ENCODE data around the gene ADGRG4. TPM values are rescaled to one million over a fixed set of nuclear protein-coding genes. Genes with fewer than 3 reads are reported as not detected.
"Not testable (repeated sequence)": the region's sequence is repeated elsewhere in the genome, so short reads cannot be mapped to it uniquely, and the experiment has no call there.

The ADGRG4 gene, protein sequence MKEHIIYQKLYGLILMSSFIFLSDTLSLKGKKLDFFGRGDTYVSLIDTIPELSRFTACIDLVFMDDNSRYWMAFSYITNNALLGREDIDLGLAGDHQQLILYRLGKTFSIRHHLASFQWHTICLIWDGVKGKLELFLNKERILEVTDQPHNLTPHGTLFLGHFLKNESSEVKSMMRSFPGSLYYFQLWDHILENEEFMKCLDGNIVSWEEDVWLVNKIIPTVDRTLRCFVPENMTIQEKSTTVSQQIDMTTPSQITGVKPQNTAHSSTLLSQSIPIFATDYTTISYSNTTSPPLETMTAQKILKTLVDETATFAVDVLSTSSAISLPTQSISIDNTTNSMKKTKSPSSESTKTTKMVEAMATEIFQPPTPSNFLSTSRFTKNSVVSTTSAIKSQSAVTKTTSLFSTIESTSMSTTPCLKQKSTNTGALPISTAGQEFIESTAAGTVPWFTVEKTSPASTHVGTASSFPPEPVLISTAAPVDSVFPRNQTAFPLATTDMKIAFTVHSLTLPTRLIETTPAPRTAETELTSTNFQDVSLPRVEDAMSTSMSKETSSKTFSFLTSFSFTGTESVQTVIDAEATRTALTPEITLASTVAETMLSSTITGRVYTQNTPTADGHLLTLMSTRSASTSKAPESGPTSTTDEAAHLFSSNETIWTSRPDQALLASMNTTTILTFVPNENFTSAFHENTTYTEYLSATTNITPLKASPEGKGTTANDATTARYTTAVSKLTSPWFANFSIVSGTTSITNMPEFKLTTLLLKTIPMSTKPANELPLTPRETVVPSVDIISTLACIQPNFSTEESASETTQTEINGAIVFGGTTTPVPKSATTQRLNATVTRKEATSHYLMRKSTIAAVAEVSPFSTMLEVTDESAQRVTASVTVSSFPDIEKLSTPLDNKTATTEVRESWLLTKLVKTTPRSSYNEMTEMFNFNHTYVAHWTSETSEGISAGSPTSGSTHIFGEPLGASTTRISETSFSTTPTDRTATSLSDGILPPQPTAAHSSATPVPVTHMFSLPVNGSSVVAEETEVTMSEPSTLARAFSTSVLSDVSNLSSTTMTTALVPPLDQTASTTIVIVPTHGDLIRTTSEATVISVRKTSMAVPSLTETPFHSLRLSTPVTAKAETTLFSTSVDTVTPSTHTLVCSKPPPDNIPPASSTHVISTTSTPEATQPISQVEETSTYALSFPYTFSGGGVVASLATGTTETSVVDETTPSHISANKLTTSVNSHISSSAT (N-terminal part only)
- polyA plus RNA-seq (ENCODE audit: insufficient read length in 4 of 4) = under 1 TPM in 1 of 4 donors, not detected in 3; 0.04 TPM

DNA sequence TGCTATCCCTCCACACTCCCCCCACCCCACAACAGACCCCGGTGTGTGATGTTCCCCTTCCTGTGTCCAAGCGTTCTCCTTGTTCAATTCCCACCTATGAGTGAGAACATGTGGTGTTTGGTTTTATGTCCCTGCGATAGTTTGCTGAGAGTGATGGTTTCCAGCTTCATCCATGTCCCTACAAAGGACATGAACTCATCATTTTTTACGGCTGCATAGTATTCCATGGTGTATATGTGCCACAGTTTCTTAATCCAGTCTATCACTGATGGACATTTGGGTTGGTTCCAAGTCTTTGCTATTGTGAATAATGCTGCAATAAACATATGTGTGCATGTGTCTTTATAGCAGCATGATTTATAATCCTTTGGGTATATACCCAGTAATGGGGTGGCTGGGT is at the start of gene ADGRG4:
Gene ADGRG4, plus strand, starts transcription at position 243 of the 400 bp plus-strand sequence. CDS start 7,815 bp downstream, outside the sequence.
- DNase-seq (ENCODE audit: low read depth in 4 of 4, low spot score in 3 of 4) = not testable (repeated sequence)

DNA sequence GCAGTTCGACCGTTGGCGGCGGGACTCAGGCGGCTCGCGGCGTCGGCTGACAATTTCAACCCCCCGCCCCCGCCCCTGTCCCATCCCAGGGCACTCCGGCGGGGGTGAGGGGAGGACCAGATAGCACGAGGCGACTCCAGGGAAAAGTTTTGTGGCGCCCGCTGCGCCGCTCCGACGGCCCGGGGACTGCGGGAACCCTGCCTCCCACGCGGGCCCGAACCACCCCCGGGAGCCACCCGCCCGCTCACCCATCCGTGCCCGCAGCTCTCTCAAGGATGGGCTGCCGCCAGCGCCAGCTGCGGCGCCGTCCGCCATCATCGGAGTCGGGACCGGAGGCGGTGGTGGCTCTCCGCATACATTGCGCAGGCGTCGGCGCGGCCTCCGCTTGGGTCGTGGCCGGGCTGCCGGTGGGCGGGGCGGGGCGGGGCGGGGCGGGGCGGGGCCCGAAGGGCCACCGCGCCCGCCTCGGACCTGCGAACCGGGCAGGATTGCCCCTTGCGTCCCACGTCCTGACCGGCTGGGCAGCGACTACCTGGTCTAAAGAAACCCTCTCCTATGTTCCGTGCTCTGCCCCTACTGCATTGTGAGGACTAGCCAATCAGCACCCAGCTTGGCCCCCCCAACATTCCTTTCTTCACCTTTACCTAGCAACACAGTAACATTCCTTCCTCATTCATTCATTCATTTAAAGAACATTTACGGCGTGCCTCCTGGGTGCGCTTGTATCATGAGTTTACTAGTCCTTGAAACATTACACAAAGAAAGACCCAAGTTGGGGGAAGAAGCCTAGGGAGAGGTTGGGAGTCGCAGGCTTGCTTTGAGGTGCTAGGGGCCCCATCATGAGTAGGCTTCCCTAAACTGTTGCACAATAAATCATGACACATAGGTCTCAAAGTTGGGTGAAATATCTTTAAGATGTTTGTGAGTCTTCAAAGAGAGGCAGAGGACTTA is 49.4 kb upstream of the ADGRG4 start, which contains the start of gene MAP7D3:
Gene MAP7D3, minus strand, starts transcription at position 360 of the 951 bp plus-strand sequence. Its CDS starts 42 bp downstream, at position 318.
- no peak for DNase-seq (ENCODE audit: low read depth in 4 of 4, low spot score in 3 of 4)

DNA sequence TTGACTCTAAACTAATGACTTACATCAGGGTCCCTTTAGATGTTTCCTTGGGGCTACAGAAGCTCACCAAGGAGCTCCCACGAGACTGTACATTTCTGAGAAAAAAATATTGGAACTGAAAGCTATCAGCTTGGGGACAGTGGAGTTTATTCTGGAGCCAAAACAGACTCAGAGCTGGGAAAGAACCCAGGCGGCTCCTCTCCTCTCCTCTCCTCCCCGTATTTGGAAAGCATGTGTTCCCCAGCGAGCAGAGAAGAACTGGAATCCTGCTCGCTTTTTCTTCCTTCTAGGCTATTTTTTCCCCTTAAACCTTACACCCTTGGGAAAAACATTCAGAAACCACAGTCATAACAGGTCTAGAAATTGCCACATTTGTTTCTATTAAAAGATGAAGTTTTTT is 45.2 kb upstream of the ADGRG4 start:
- DNase-seq (ENCODE audit: low read depth in 4 of 4, low spot score in 3 of 4) = no peak

DNA sequence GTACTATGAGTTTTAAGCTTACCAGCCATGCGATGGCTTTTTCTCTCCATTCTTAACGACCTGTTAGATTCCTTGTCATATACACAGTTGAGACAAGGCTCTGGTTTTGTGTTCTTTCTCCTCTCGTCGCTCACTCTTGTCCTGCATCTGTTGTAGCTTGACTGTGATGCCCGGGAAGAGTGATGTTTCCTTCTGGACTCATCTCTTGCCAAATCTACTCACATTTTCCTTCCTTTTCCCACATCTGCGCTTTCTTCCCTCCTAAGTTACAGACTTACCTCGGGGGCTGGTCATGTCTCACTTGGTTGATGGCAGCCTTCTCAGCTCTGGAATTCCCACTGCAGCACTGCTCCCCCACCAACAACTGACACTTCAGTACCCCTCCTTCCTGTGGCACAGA is 44.7 kb upstream of the ADGRG4 start:
- DNase-seq (ENCODE audit: low read depth in 4 of 4, low spot score in 3 of 4) = no peak

DNA sequence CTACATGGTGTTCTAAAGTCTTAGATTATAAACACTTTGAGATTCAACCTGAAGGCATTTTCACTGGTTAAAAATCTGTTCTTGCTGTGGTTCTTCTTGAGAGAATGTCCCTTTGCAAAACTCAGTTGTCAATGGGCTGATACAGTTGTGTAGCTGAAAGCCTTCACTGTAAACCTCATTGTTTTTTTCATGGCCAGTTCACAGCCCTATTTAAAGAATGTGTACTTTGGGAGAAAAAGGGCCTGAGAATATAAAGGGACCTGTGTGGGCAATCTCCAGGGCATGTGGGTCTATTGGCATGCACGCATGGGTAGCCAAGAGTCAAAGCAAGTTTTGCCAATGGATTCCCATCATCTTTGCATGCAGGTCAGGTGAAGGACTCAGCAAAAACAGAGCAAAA is 41.8 kb upstream of the ADGRG4 start:
- DNase-seq (ENCODE audit: low read depth in 4 of 4, low spot score in 3 of 4) = no peak

DNA sequence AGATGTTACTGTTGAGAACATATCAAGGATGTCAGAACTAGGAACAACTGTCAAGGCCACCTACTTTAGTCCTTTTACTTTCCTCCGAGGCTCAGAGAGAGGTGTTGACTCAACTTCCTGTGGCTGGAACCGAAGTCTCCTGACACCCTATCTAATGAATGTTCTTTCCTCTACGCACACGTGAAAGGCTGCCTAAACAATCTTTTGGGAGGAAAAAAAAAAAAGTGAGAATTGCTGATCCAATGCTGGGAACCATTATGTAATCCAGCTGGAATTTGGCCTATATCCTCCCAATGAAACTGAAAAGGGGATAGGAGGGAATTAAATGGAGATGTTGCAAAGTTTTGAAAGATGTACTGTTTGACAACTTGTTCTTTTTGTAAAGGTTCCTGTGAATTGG is 41.2 kb upstream of the ADGRG4 start:
- no peak for DNase-seq (ENCODE audit: low read depth in 4 of 4, low spot score in 3 of 4)

DNA sequence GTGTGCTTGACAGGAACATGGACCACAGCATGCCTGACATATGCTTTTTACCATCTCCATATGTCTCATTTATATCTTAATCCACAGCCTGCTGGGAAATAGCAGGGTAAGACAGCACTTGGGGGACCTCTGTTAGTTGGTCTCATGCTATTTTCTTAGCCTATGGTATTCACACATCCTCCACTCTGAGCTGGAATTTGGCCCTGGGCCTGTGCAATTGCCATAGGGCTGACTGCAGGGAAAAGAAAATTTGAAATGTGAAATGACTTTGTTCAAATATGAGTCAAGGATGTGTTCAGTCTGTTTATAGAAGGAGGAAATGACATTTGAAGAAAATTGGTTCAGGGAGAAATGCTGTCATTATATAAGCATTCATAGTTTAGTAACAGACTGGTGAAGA is 40.0 kb upstream of the ADGRG4 start:
- DNase-seq (ENCODE audit: low read depth in 4 of 4, low spot score in 3 of 4) = no peak

DNA sequence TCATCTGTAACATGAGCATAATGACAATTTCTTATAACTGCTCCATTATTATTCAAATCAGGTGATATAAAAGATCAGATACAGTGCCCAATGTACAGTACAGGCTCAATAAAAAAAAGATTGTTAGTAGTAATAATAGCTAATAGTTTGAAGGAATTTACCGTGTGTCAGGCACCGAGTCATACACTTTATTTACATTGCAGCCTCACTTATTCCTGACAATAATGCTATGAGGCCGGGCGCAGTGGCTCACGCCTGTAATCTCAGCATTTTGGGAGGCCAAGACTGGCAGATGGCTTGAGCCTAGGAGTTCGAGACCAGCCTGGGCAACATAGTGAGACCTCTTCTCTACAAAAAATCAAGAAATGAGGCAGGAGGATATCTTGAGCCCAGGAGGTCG is 39.4 kb upstream of the ADGRG4 start:
- DNase-seq (ENCODE audit: low read depth in 4 of 4, low spot score in 3 of 4) = no peak

DNA sequence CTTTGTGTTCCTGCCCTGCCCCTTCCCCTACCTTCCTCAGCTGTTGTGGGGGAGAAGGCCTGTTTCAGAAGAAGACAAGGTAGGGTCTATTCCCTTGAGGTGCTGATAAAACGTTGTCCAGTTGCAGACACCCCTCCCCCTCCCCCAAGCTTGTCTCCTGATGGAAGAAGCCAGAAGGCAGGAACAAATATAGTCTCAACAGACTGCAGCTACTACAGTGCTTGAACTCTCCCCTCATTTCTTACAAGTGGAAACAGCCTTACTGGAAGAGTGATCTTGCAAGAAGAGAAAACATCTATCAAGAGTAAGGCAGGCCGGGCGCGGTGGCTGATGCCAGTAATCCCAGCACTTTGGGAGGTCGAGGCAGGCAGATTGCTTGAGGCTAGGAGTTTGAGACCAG is 38.5 kb upstream of the ADGRG4 start:
- DNase-seq (ENCODE audit: low read depth in 4 of 4, low spot score in 3 of 4) = no peak

DNA sequence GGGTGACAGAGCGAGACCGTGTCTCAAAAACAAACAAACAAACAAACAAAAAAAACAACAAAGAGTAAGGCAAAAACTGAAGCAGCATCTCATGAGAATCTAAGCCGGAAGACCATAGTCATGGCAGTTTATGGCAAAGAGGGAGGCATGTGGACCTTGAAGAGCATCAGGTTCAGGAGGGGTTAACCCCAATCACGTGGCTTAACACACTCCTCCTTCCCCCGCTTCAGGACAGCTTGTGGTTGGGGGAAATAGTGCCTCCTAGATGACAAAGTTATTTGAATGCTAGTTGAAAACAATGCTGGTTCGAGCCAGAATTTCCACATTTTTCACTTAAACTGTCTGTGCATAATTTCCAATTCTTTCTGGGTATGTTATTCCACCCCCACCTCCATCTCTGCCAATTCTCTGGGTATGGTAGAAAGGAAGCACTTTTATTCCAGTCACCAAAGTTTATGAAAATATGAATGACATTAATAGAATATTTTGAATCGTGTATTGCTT is 37.9 kb upstream of the ADGRG4 start:
- DNase-seq (ENCODE audit: low read depth in 4 of 4, low spot score in 3 of 4) = no peak

DNA sequence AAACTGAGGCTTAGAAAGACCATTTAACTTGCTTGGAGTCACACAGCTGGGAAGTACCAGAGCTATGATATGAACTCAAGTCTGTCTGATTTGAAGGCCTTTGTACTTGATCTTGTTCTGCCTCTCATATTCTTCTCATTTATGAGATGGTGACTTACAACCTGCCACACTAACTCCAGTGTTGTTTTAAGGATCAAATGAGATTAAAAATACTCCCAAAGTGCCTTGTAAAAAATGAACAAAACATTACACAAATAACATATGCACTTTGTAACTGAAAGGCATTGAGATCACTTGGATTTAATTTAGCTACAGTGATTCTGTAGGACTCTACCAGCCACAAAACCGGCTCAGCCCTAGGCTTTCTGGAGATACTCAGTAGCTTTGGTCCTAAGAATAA is 33.9 kb upstream of the ADGRG4 start:
- DNase-seq (ENCODE audit: low read depth in 4 of 4, low spot score in 3 of 4) = no peak

DNA sequence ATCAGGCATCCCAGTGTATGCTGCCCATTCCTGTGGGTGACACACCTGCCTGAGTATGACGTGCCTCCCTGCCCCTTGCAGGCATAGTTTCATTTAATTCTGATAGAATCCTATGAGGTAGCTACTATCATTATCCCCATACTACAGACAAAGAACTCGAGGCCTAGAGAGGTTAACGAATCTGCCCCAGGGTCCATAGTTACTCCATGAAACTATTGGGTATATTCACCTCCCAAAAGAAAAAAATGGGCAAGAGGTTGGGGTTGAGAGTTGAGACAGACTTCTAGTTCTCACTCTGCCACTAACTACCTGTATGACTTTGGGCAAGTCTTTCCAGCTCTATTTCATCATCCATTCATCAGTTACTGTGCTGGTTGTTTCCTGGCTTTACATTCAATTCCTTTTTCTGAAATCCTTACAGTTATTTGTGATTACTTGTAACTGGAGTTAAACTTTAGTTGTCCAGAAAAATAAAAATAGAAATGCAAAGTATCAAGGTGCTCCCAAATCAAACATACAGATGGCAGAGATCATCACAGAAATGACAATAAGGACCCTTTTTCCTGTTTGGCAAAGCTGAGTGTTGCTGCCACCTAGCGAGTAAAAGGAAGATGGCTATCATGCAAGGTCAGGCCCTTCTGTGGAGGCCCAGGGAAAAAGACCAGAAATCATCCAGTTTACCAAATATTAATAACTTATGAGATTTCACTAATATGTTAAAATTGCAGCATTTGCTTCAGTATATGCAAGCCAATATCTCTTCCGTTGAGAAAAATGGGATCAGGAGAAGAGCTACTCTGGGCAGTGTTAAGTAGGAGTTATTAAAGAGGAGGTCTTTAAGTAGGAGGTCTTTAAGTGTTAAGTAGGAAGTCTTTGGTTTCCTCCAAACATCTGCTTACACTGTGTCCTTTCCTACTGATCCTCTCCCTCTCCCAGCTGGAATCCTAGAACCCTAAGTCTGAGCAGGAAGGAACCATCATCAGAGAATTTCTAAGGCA is 32.4 kb upstream of the ADGRG4 start:
- DNase-seq (ENCODE audit: low read depth in 4 of 4, low spot score in 3 of 4) = no peak

DNA sequence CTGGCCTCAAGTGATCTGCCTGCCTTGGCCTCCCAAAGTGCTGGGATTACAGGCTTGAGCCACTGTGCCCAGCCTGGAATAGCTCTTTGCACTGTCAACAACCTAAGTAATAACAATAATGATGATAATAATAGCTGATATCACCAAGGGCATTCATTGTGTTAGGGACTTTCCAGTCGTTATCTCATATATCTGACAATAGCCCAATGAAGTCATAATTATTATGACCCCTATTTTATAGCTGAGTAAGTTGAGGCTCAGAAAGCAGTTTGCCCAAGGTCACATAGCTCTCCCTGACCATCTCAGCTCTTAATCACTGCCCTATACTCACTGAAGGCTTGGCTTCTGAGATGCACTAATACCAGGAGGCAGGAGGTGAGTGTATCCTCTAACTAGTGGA is 30.8 kb upstream of the ADGRG4 start:
- no peak for DNase-seq (ENCODE audit: low read depth in 4 of 4, low spot score in 3 of 4)

DNA sequence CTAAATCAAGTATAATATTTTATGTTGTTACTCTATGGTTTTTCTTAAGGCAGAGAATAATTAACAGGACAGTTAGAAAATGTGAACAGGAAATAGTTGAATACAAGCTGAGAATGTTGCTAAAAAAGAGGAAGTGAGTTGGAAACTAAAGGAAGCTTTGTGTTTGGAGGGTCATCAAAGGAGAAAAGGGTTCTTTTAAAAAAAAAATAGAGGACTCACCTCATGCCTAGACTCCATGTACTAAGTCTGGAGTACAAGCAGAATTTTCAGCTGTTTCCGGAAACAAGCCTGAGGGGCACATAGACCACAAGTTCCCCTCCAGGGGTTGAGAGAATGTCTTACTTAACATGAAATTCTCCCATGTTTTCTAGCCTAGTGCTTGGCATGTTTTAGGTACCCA is 29.5 kb upstream of the ADGRG4 start:
- DNase-seq (ENCODE audit: low read depth in 4 of 4, low spot score in 3 of 4) = no peak

DNA sequence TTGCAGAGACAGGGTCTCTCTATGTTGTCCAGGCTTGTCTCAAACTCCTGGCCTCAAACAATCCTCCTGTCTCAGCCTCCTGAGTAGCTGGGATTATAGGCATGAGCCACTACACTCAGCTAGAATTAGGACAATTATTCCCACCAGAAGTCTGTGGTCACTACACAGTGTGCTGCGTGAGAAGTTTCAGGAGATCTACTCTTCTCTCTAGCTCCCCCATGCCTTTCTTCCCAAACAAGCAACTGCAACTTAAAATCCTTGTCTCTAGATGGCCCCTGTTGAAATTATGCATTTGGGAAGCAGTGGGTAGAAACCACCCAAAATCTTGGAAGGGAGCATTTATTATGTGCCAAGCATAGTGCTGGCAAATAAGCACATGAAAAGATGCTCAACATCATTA is 28.4 kb upstream of the ADGRG4 start:
- no peak for DNase-seq (ENCODE audit: low read depth in 4 of 4, low spot score in 3 of 4)

DNA sequence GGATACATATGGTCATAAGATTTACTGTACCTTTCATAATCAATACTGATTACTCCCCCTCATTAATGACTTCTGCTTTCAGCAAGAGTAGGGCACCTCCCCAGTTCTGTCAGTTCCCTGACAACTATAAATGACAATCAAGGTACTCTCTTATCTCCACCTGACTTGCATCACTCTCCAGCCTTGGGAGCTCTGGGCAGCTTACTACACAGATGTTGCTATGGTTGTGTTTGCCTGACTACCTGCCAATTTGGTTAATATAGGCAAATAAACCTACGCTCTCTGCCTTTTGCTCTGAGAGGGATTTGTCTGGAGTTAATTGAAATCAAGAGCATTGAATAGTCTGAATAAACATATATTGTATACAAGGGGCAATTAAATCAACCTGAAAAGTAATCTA is 26.8 kb upstream of the ADGRG4 start:
- no peak for DNase-seq (ENCODE audit: low read depth in 4 of 4, low spot score in 3 of 4)

DNA sequence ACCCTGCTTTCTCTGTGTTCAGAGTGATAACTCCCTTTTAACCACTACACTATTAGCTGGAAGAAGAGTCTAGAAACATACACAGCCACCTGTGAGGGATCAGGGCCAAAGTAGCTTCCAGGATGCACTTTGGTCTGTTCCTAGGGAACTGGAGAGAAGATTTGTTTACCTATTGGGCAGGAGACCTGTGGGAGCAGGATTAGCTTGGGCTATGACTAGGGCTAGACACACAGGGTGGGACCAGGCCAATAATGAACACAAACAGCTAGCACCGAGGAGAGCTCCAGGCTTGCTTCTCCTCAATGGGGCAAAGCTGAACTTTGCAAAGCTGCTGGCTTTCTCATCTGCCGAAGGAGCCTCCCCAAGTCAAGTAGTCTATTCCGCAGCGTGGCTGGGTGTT is 25.2 kb upstream of the ADGRG4 start:
- no peak for DNase-seq (ENCODE audit: low read depth in 4 of 4, low spot score in 3 of 4)

DNA sequence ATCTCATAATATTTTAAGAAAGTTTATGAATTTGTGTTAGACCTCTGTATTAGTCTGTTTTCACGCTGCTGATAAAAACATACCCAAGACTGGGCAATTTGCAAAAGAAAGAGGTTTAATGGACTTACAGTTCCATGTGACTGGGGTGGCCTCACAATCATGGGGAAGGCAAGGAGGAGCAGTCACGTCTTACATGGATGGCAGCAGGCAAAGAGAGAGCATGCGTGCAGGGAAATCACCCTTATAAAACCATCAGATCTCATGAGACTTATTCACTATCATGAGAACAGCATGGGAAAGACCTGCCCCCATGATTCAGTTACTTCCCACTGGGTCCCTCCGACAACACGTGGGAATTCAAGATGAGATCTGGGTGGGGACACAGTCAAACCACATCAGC is 14.4 kb upstream of the ADGRG4 start:
- DNase-seq (ENCODE audit: low read depth in 4 of 4, low spot score in 3 of 4) = not testable (repeated sequence)
